H9 (cell line): ENCODE measurements around the gene SETD5. TPM values are rescaled to one million over a fixed set of nuclear protein-coding genes. Genes with fewer than 3 reads are reported as not detected.

Source experiments
- DNase-seq: peaks from one replicate; pipeline ENCODE4 v3.0.0-alpha.2; 2017
- H2AFZ ChIP-seq: one replicate; pipeline ENCODE4 v1.6.1; 2013; ENCODE audit warnings: mild to moderate bottlenecking, low read length, control low read depth, moderate library complexity
- H2AK5ac ChIP-seq: 2 replicates; pipeline ENCODE4 v1.6.1; 2013; ENCODE audit warnings: low read length, control low read depth, mixed read lengths; ENCODE audit not compliant: insufficient read length
- H2BK120ac ChIP-seq: one replicate; pipeline ENCODE4 v1.6.1; 2013; ENCODE audit warnings: low read depth, mild to moderate bottlenecking, low read length, control low read depth, inconsistent platforms; ENCODE audit not compliant: poor library complexity, severe bottlenecking
- H2BK12ac ChIP-seq: 2 replicates; pipeline ENCODE4 v1.6.1; 2013; ENCODE audit warnings: low read length, control low read depth, mixed read lengths, low read depth; ENCODE audit not compliant: insufficient read length
- H2BK15ac ChIP-seq: 2 replicates; pipeline ENCODE4 v1.6.1; 2013; ENCODE audit warnings: low read depth, low read length, control low read depth
- H2BK20ac ChIP-seq: one replicate; pipeline ENCODE4 v1.6.1; 2013; ENCODE audit warnings: low read depth, mild to moderate bottlenecking, low read length, control low read depth, inconsistent platforms; ENCODE audit not compliant: poor library complexity, severe bottlenecking
- H2BK5ac ChIP-seq: 2 replicates; pipeline ENCODE4 v1.6.1; 2013; ENCODE audit warnings: low read length, control low read depth, mixed read lengths; ENCODE audit not compliant: insufficient read length
- H3K14ac ChIP-seq: 2 replicates; pipeline ENCODE4 v1.6.1; 2013; ENCODE audit warnings: low read length, control low read depth; ENCODE audit not compliant: insufficient read depth
- H3K18ac ChIP-seq: 2 replicates; pipeline ENCODE4 v1.6.1; 2013; ENCODE audit warnings: low read depth, mild to moderate bottlenecking, mixed read lengths, low read length, control low read depth; ENCODE audit not compliant: insufficient read length
- H3K23ac ChIP-seq: 2 replicates; pipeline ENCODE4 v1.6.1; 2013; ENCODE audit warnings: low read length, control low read depth, mixed read lengths, low read depth; ENCODE audit not compliant: insufficient read length
- H3K23me2 ChIP-seq: 2 replicates; pipeline ENCODE4 v1.6.1; 2013; ENCODE audit warnings: low read depth, mild to moderate bottlenecking, mixed read lengths, low read length, control low read depth; ENCODE audit not compliant: insufficient read length, poor library complexity, severe bottlenecking
- H3K27ac ChIP-seq: 2 replicates; pipeline ENCODE4 v1.5.1; 2013; ENCODE audit warnings: low read length, control low read depth, mixed read lengths, low read depth; ENCODE audit not compliant: insufficient read length
- H3K27me3 ChIP-seq: 2 replicates; pipeline ENCODE4 v1.6.1; 2013; ENCODE audit warnings: low read length, control low read depth, inconsistent platforms; ENCODE audit not compliant: insufficient read depth
- H3K4ac ChIP-seq: 2 replicates; pipeline ENCODE4 v1.6.1; 2013; ENCODE audit warnings: low read depth, mild to moderate bottlenecking, control low read depth, inconsistent platforms, low read length, moderate library complexity
- H3K4me1 ChIP-seq: 2 replicates; pipeline ENCODE4 v1.6.1; 2013; ENCODE audit warnings: low read length, control low read depth, inconsistent platforms; ENCODE audit not compliant: insufficient read depth
- H3K4me2 ChIP-seq: 2 replicates; pipeline ENCODE4 v1.6.1; 2013; ENCODE audit warnings: low read length, control low read depth, mixed read lengths; ENCODE audit not compliant: insufficient read length, insufficient read depth
- H3K56ac ChIP-seq: 2 replicates; pipeline ENCODE4 v1.6.1; 2013; ENCODE audit warnings: low read depth, mild to moderate bottlenecking, mixed read lengths, low read length, control low read depth; ENCODE audit not compliant: insufficient read length
- H3K79me1 ChIP-seq: 2 replicates; pipeline ENCODE4 v1.6.1; 2013; ENCODE audit warnings: low read depth, mild to moderate bottlenecking, moderate library complexity, low read length, control low read depth, inconsistent platforms; ENCODE audit not compliant: insufficient read depth, poor library complexity, severe bottlenecking
- H3K79me2 ChIP-seq: 2 replicates; pipeline ENCODE4 v1.6.1; 2013; ENCODE audit warnings: low read length, control low read depth, inconsistent platforms; ENCODE audit not compliant: insufficient read depth
- H3K9ac ChIP-seq: 2 replicates; pipeline ENCODE4 v1.6.1; 2013; ENCODE audit warnings: low read length, control low read depth, mixed read lengths; ENCODE audit not compliant: insufficient read length; ENCODE audit errors: extremely low read depth
- H3K9me3 ChIP-seq: one replicate; pipeline ENCODE4 v1.6.1; 2013; ENCODE audit warnings: low read depth, low read length, inconsistent platforms; ENCODE audit not compliant: control insufficient read depth
- H3T11ph ChIP-seq: one replicate; pipeline ENCODE4 v1.6.1; 2013; ENCODE audit warnings: mild to moderate bottlenecking, low read length, control low read depth, inconsistent platforms
- H4K20me1 ChIP-seq: one replicate; pipeline ENCODE4 v1.6.1; 2013; ENCODE audit not compliant: control insufficient read depth, insufficient read length, insufficient read depth
- H4K5ac ChIP-seq: 2 replicates; pipeline ENCODE4 v1.6.1; 2013; ENCODE audit warnings: low read depth, mild to moderate bottlenecking, mixed read lengths, low read length, control low read depth; ENCODE audit not compliant: insufficient read length
- H4K8ac ChIP-seq: replicated peaks from 2 replicates; pipeline ENCODE4 v1.6.1; 2013; ENCODE audit warnings: low read length, control low read depth, mixed read lengths, low read depth; ENCODE audit not compliant: insufficient read length
- H4K91ac ChIP-seq: 2 replicates; pipeline ENCODE4 v1.6.1; 2013; ENCODE audit warnings: low read depth, mild to moderate bottlenecking, moderate library complexity, mixed read lengths, low read length, control low read depth; ENCODE audit not compliant: insufficient read length
- H3K27ac Mint-ChIP-seq, 3 experiments: 2 replicates in 2 of 3; 3 replicates in 1 of 3; pipeline ENCODE4 v1.8.0; 2020 to 2021; ENCODE audit warnings: mixed read lengths in 3 of 3, mild to moderate bottlenecking in 1 of 3, moderate library complexity in 1 of 3
- H3K27me3 Mint-ChIP-seq: 2 replicates; pipeline ENCODE4 v1.8.0; 2021; ENCODE audit warnings: low read depth, mild to moderate bottlenecking, moderate library complexity, mixed read lengths
- H3K36me3 Mint-ChIP-seq, 3 experiments: 2 replicates in 2 of 3; 3 replicates in 1 of 3; pipeline ENCODE4 v1.8.0; 2020 to 2021; ENCODE audit warnings: low read depth in 3 of 3, mixed read lengths in 3 of 3; ENCODE audit not compliant: insufficient read depth in 1 of 3
- H3K4me1 Mint-ChIP-seq, 2 experiments: 2 replicates each; pipeline ENCODE4 v1.8.0; 2020; ENCODE audit warnings: mixed read lengths in 2 of 2
- H3K4me3 Mint-ChIP-seq, 2 experiments: 2 replicates in 1 of 2; 3 replicates in 1 of 2; pipeline ENCODE4 v1.8.0; 2020 to 2021; ENCODE audit warnings: mild to moderate bottlenecking in 2 of 2, mixed read lengths in 2 of 2, moderate library complexity in 1 of 2
- H3K9me3 Mint-ChIP-seq, 2 experiments: 2 replicates in 1 of 2; 3 replicates in 1 of 2; pipeline ENCODE4 v1.8.0; 2020; ENCODE audit warnings: mild to moderate bottlenecking in 2 of 2, mixed read lengths in 2 of 2, moderate library complexity in 1 of 2
- WGBS: extraction: QIAGEN DNeasy Blood & Tissue Kit; methylation state at CpG from one replicate; pipeline ENCODE4 v1.1.7; 2013; ENCODE audit warnings: missing lambda C conversion rate, low lambda C conversion rate, mixed read lengths; ENCODE audit not compliant: insufficient read length; ENCODE audit errors: extremely low coverage; 5-methylcytosine and 5-hydroxymethylcytosine counted together
- total RNA-seq: library from RNA; stranded (reverse); gene quantifications from 2 replicates; pipeline ENCODE4 v1.2.1, GENCODE V29; 2021
- TF ChIP-seq, protein P1 (sequence below): fragments of 200-600 bp; sonication (generic); conservative IDR thresholded peaks from 3 replicates; pipeline ENCODE4 v1.8.0; 2021; ENCODE audit warnings: antibody characterized with exemption, mild to moderate bottlenecking

Gene SETD5
- total RNA-seq, 1 experiment from 2014 or later: 207 TPM

DNA sequence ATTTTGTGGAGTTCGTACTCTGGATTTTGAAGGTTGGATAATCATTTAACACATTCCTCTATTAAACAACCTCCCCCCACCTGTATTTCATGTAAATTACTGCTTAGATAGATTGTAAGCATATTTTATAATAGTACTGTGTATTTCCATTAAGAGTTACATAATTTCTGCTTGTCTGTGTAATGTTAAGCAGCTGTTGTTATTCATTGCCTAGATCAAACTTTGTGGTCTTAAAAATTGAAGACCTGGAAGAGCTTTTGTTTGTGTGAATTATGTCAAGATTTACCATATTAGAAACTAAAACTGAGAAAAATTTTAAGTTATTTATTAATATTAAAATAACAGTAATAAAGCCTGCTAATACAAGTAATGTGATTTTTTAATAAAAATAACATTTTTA is 11.1 kb downstream of the SETD5 start:
- Histone ChIP-seq H3K23ac (no peak overlapping the region), H4K5ac (no peak overlapping the region), H2AFZ (no peak overlapping the region), H3K9ac (no peak overlapping the region), H3K14ac (no peak overlapping the region), H2BK120ac (no peak overlapping the region), H3K27me3 (no peaks in the 10 kb centered on the region), H2AK5ac (no peak overlapping the region), H3K4me2 (no peak overlapping the region), H2BK12ac (no peak overlapping the region), H3K23me2 (no peaks in the 10 kb centered on the region), H3K27ac (no peak overlapping the region), H2BK5ac (no peak overlapping the region), H2BK15ac (no peak overlapping the region), H3T11ph (no peak overlapping the region), H4K20me1 (no peaks in the 10 kb centered on the region), H3K4ac (no peak overlapping the region), H4K8ac (no peak overlapping the region), H3K79me1 (no peaks in the 10 kb centered on the region), H3K79me2 (peaks cover 73% of the 10 kb centered on the region), H3K9me3 (no peaks in the 10 kb centered on the region), H3K4me1 (no peaks in the 10 kb centered on the region; the same call in 1 of the 2 replicates), H3K56ac (no peak overlapping the region), H4K91ac (no peak overlapping the region), H2BK20ac (no peak overlapping the region), H3K18ac (no peak overlapping the region)
- Mint-ChIP-seq H3K36me3 (peaks cover 4 to 20% (median 16%) of the 10 kb centered on the region in 3 experiments; a peak in 5 of 7 replicates), H3K4me3 (no peak overlapping the region), H3K27ac (no peak overlapping the region), H3K27me3 (no peaks in the 10 kb centered on the region), H3K4me1 (peaks cover 32 to 45% of the 10 kb centered on the region in 2 experiments), H3K9me3 (peaks cover 0 to 6% of the 10 kb centered on the region in 2 experiments; a peak in 3 of 5 replicates)
- TF ChIP-seq, protein P1, sequence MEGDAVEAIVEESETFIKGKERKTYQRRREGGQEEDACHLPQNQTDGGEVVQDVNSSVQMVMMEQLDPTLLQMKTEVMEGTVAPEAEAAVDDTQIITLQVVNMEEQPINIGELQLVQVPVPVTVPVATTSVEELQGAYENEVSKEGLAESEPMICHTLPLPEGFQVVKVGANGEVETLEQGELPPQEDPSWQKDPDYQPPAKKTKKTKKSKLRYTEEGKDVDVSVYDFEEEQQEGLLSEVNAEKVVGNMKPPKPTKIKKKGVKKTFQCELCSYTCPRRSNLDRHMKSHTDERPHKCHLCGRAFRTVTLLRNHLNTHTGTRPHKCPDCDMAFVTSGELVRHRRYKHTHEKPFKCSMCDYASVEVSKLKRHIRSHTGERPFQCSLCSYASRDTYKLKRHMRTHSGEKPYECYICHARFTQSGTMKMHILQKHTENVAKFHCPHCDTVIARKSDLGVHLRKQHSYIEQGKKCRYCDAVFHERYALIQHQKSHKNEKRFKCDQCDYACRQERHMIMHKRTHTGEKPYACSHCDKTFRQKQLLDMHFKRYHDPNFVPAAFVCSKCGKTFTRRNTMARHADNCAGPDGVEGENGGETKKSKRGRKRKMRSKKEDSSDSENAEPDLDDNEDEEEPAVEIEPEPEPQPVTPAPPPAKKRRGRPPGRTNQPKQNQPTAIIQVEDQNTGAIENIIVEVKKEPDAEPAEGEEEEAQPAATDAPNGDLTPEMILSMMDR: no peak
- no peak for DNase-seq
- no CpG with 5 or more reads among the region's 1 CpG for WGBS
